Fibroblast of pulmonary artery (primary cell): ENCODE results near the gene SRBD1.

Source experiments
- DNase-seq: peaks from one replicate; pipeline ENCODE4 v3.0.0-alpha.2; 2010; ENCODE audit warnings: low read depth
- H3K4me3 ChIP-seq: replicated peaks from 2 replicates; pipeline ENCODE4 v1.5.1; 2011; ENCODE audit warnings: low read depth, mild to moderate bottlenecking, control low read depth, low read length, moderate library complexity
- CTCF ChIP-seq: IDR thresholded peaks from 2 replicates; pipeline ENCODE4 v1.5.1; 2011; ENCODE audit warnings: mild to moderate bottlenecking, control low read depth, low read length, inconsistent platforms; ENCODE audit errors: missing control alignments

SRBD1 gene

DNA sequence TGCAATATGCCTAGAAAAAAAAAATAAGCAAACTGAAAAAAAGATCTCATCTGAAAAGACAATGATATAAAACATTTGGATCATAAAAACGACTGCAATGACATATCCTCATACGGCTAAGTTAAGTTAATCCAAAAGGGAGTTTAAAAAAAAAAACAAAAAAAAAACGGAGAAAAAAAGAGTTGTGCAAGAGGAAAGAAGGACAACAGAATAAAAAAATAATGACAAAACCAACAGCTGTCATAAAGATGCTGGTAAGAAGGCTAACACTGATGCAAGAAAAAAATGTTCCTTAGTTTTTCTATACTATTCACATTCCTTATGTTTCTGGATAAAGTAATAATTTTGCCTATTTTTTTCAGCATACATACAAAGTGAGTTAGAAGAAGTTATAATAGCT, 192.5 kb downstream of the SRBD1 start:
- H3K4me3 ChIP-seq: no peak overlapping the region

GRCh38 chr2:45415534-45416123, 195.4 kb downstream of the SRBD1 start:
- no peak overlapping the region for H3K4me3 ChIP-seq
- no peak for TF ChIP-seq CTCF
- DNase-seq: no peak

More for the DNA sequence above, 192.5 kb downstream of the SRBD1 start:
- DNase-seq: no peak
- no peak for TF ChIP-seq CTCF

GRCh38 chr2:45412754-45413379, 198.2 kb downstream of the SRBD1 start:
- H3K4me3 ChIP-seq: no peak overlapping the region
- DNase-seq: no peak

DNA sequence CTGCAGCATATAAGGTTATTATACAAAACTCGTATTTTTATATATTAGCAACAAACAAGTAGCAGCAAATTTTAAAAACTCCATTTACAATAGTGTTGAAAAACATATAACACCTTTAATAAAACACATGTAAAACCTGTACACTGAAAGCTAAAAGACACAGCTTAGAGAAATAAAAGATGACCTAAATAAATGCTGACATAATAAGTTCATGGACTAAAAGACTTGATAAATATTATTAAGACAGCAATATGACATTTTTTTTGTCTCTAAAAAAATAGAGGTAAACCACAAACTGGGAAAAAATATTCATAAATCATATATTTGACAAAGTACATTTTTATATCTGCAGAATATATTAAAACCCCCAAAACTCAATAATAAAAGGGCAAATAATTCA, 201.4 kb downstream of the SRBD1 start:
- no peak overlapping the region for H3K4me3 ChIP-seq
- no peak for TF ChIP-seq CTCF
- no peak for DNase-seq

More at GRCh38 chr2:45412754-45413379, 198.2 kb downstream of the SRBD1 start:
- TF ChIP-seq CTCF: no peak

GRCh38 chr2:45406621-45407020, 204.4 kb downstream of the SRBD1 start:
- DNase-seq: peak; percentile 20
- no peak for TF ChIP-seq CTCF
- no peak overlapping the region for H3K4me3 ChIP-seq

DNA sequence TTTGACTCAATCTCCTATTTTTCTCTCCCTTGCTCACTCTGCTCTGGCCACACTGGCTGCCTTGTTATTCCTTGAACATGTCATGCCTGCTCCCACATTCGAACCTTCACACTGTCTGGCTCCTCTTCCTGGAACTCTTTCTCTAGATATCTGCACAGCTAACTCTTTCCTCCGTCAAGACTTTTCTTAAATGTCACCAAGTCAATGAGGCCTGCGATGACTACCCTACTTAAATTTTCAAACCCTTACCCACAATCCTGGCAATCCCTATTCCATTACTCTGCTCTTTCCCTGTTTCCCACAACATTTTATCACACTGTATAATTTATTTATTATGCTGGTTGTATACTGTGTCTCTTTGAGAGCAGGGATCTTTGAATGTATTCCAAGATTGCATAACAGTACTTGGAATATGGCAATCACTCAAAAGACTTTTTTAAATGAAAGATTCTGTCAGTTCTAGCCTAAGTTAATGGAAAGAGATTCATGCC, 206.2 kb downstream of the SRBD1 start:
- no peak overlapping the region for H3K4me3 ChIP-seq
- DNase-seq: peak; percentile 45
- TF ChIP-seq CTCF: no peak

- H3K4me3 ChIP-seq: no peak overlapping the region
- no peak for DNase-seq
- no peak for TF ChIP-seq CTCF
Measured at GRCh38 chr2:45403036-45403435, 208.0 kb downstream of the SRBD1 start.
